IMR-90 (cell line): ENCODE data around the gene MFAP1. TPM values are rescaled to one million over a fixed set of nuclear protein-coding genes. Genes with fewer than 3 reads are reported as not detected.

ENCODE experiments used
- ATAC-seq: fragments of 200-7000 bp; cut with Tn5 transposase; 2 replicates; pipeline ENCODE4 v1.9.1; 2020; ENCODE audit warnings: low read depth, mild to moderate bottlenecking, moderate library complexity
- BruUV-seq: library from RNA; stranded (reverse); fragments of 400-500 nt; replicated peaks from 2 replicates; lab custom pipeline; 2021; lab: Mats Ljungman, UMichigan
- CTCF ChIA-PET: fragments of 300-600 bp; formaldehyde crosslinking; extraction: SDS; loops from one replicate; lab custom pipeline; 2021; ENCODE audit warnings: antibody characterized with exemption; lab: Yijun Ruan, JAX
- POLR2A ChIA-PET: fragments of 300-600 bp; sonication (Branson Sonifier 250); formaldehyde crosslinking; loops from one replicate; lab custom pipeline; 2022; ENCODE audit warnings: antibody characterized with exemption; ENCODE audit not compliant: unreplicated experiment; lab: Charles Lee
- DNase-seq: peaks from one replicate; pipeline ENCODE4 v3.0.0; 2013
- H2AFZ ChIP-seq: replicated peaks from 2 replicates; pipeline ENCODE3; 2013; ENCODE audit warnings: low read length, mild to moderate bottlenecking; ENCODE audit not compliant: poor library complexity
- H2AK5ac ChIP-seq: 2 replicates; pipeline ENCODE4 v1.6.1; 2013; ENCODE audit warnings: low read depth, low read length, inconsistent platforms
- H2AK9ac ChIP-seq: replicated peaks from 2 replicates; pipeline ENCODE3; 2013; ENCODE audit warnings: mild to moderate bottlenecking, low read depth, low read length, moderate library complexity; ENCODE audit not compliant: poor library complexity
- H2BK120ac ChIP-seq: 2 replicates; pipeline ENCODE4 v1.6.1; 2013; ENCODE audit warnings: low read depth, low read length, inconsistent platforms
- H2BK15ac ChIP-seq: 3 replicates; pipeline ENCODE4 v1.6.1; 2013; ENCODE audit warnings: low read depth, low read length, inconsistent platforms
- H2BK20ac ChIP-seq: 2 replicates; pipeline ENCODE4 v1.6.1; 2013; ENCODE audit warnings: low read depth, mild to moderate bottlenecking, inconsistent platforms, low read length, moderate library complexity
- H2BK5ac ChIP-seq: 2 replicates; pipeline ENCODE4 v1.6.1; 2013; ENCODE audit warnings: mild to moderate bottlenecking, low read depth, low read length, inconsistent platforms; ENCODE audit not compliant: poor library complexity, severe bottlenecking
- H3K14ac ChIP-seq: replicated peaks from 2 replicates; pipeline ENCODE4 v1.6.1; 2013; ENCODE audit warnings: low read depth, low read length, inconsistent platforms
- H3K18ac ChIP-seq: 2 replicates; pipeline ENCODE4 v1.6.1; 2013; ENCODE audit warnings: low read depth, low read length, control low read depth
- H3K23ac ChIP-seq: 2 replicates; pipeline ENCODE4 v1.6.1; 2013; ENCODE audit warnings: low read depth, low read length, inconsistent platforms
- H3K27ac ChIP-seq: 2 replicates; pipeline ENCODE4 v1.5.1; 2013; ENCODE audit warnings: mild to moderate bottlenecking, control low read depth, low read length; ENCODE audit not compliant: insufficient read depth
- H3K27me3 ChIP-seq: 2 replicates; pipeline ENCODE4 v1.6.1; 2013; ENCODE audit warnings: low read length; ENCODE audit not compliant: control insufficient read depth, insufficient read depth
- H3K36me3 ChIP-seq: 2 replicates; pipeline ENCODE4 v1.6.1; 2013; ENCODE audit warnings: low read length, mixed read lengths; ENCODE audit not compliant: control insufficient read depth, insufficient read depth
- H3K4ac ChIP-seq: 2 replicates; pipeline ENCODE4 v1.6.1; 2013; ENCODE audit warnings: low read depth, low read length, inconsistent platforms
- H3K4me1 ChIP-seq: 2 replicates; pipeline ENCODE4 v1.6.1; 2013; ENCODE audit warnings: low read length, mixed read lengths; ENCODE audit not compliant: control insufficient read depth, insufficient read depth
- H3K4me2 ChIP-seq: 2 replicates; pipeline ENCODE4 v1.6.1; 2013; ENCODE audit warnings: low read depth, mild to moderate bottlenecking, control low read depth, low read length, moderate library complexity
- H3K4me3 ChIP-seq: 2 replicates; pipeline ENCODE4 v1.5.1; 2013; ENCODE audit warnings: low read depth, mild to moderate bottlenecking, control low read depth, low read length, moderate library complexity; ENCODE audit not compliant: insufficient read depth
- H3K56ac ChIP-seq: 2 replicates; pipeline ENCODE4 v1.6.1; 2013; ENCODE audit warnings: low read length, inconsistent platforms; ENCODE audit not compliant: insufficient read depth; ENCODE audit errors: extremely low read depth
- H3K79me1 ChIP-seq, 2 experiments: 2 replicates each; pipeline ENCODE4 v1.6.1; 2013; ENCODE audit warnings: low read length in 2 of 2, inconsistent platforms in 1 of 2, low read depth in 1 of 2
- H3K9ac ChIP-seq: 2 replicates; pipeline ENCODE4 v1.6.1; 2013; ENCODE audit warnings: low read depth, low read length, control low read depth
- H3K9me1 ChIP-seq: 2 replicates; pipeline ENCODE4 v1.6.1; 2013; ENCODE audit warnings: low read length, inconsistent platforms; ENCODE audit not compliant: insufficient read depth
- H3K9me3 ChIP-seq: 2 replicates; pipeline ENCODE4 v1.6.1; 2013; ENCODE audit warnings: low read length; ENCODE audit not compliant: control insufficient read depth, insufficient read depth
- H4K20me1 ChIP-seq: 2 replicates; pipeline ENCODE4 v1.6.1; 2013; ENCODE audit warnings: low read length, inconsistent platforms; ENCODE audit not compliant: insufficient read depth
- H4K5ac ChIP-seq: 2 replicates; pipeline ENCODE4 v1.6.1; 2013; ENCODE audit warnings: mild to moderate bottlenecking, low read depth, low read length, control low read depth
- H4K8ac ChIP-seq, 2 experiments: 2 replicates each; pipeline ENCODE4 v1.6.1; 2013; ENCODE audit warnings: low read depth in 2 of 2, low read length in 2 of 2, control low read depth in 1 of 2, inconsistent platforms in 1 of 2
- H4K91ac ChIP-seq: 2 replicates; pipeline ENCODE4 v1.6.1; 2013; ENCODE audit warnings: low read depth, low read length, inconsistent platforms; ENCODE audit not compliant: insufficient read depth
- CEBPB ChIP-seq: IDR thresholded peaks from 2 replicates; pipeline ENCODE4 v1.6.1; 2012; ENCODE audit warnings: low read depth, low read length, improper control_type of control experiment
- CHD1 ChIP-seq: IDR thresholded peaks from 2 replicates; pipeline ENCODE4 v1.6.1; 2012; ENCODE audit warnings: low read depth, low read length, improper control_type of control experiment
- CTCF ChIP-seq: conservative IDR thresholded peaks from 2 replicates; pipeline ENCODE4 v1.5.1; 2012; ENCODE audit warnings: mild to moderate bottlenecking, low read depth, low read length, improper control_type of control experiment
- ELK1 ChIP-seq: fragments of 150-350 bp; IDR thresholded peaks from 2 replicates; pipeline ENCODE4 v1.6.1; 2016; ENCODE audit warnings: low read depth, mild to moderate bottlenecking, low read length, moderate library complexity, borderline replicate concordance
- FOS ChIP-seq: fragments of 150-350 bp; IDR thresholded peaks from 2 replicates; pipeline ENCODE4 v1.6.1; 2016; ENCODE audit warnings: low read depth, low read length
- MAZ ChIP-seq: IDR thresholded peaks from 2 replicates; pipeline ENCODE4 v1.6.1; 2012; ENCODE audit warnings: low read depth, mild to moderate bottlenecking, low read length, improper control_type of control experiment, moderate library complexity, borderline replicate concordance
- MXI1 ChIP-seq: IDR thresholded peaks from 2 replicates; pipeline ENCODE4 v1.6.1; 2012; ENCODE audit warnings: low read depth, mild to moderate bottlenecking, low read length, moderate library complexity, borderline replicate concordance
- NFE2L2 ChIP-seq: fragments of 150-350 bp; IDR thresholded peaks from 2 replicates; pipeline ENCODE4 v1.6.1; 2016; ENCODE audit warnings: low read depth, mild to moderate bottlenecking, low read length
- POLR2A ChIP-seq: IDR thresholded peaks from 2 replicates; pipeline ENCODE4 v1.6.1; 2012; ENCODE audit warnings: mild to moderate bottlenecking, low read depth, low read length
- RAD21 ChIP-seq: IDR thresholded peaks from 2 replicates; pipeline ENCODE4 v1.6.1; 2012; ENCODE audit warnings: low read length, improper control_type of control experiment
- RFX5 ChIP-seq: IDR thresholded peaks from 2 replicates; pipeline ENCODE4 v1.8.0; 2012; ENCODE audit warnings: low read depth, mild to moderate bottlenecking, low read length, moderate library complexity
- SMC3 ChIP-seq: fragments of 150-350 bp; IDR thresholded peaks from 2 replicates; pipeline ENCODE4 v1.6.1; 2016; ENCODE audit warnings: low read depth, mild to moderate bottlenecking, antibody characterized with exemption, low read length, moderate library complexity
- USF2 ChIP-seq: fragments of 150-350 bp; IDR thresholded peaks from 2 replicates; pipeline ENCODE4 v1.6.1; 2017; ENCODE audit warnings: mild to moderate bottlenecking, antibody characterized with exemption, low read length, low read depth
- WGBS, 2 experiments: methylation state at CpG; one replicate each; pipeline versions ENCODE4 v1.1.5 to v1.1.7; 2013; ENCODE audit warnings: missing lambda C conversion rate in 2 of 2; ENCODE audit not compliant: insufficient read length in 1 of 2; ENCODE audit errors: extremely low coverage in 2 of 2; 5-methylcytosine and 5-hydroxymethylcytosine counted together
- dilution Hi-C: fragments of 300-500 bp; cut with HindIII; formaldehyde crosslinking; loops from one replicate; pipeline ENCODE4 v1.14.3; 2018; ENCODE audit warnings: low sequenced_read_pairs; ENCODE audit not compliant: unreplicated experiment
- in situ Hi-C: fragments of 300-500 bp; cut with MboI; formaldehyde crosslinking; loops from 3 replicates; pipeline ENCODE4 v1.14.3; 2019; ENCODE audit warnings: low sequenced_read_pairs, inconsistent platforms, mixed read lengths
- intact Hi-C: fragments of 100-400 bp; cut with micrococcal nuclease; formaldehyde crosslinking; loops from 2 replicates; pipeline ENCODE4 v1.10.0; 2022
- polyA plus RNA-seq, 3 experiments: library from polyadenylated mRNA; depleted of rRNA; stranded (reverse); fragments of >200 nt; gene quantifications; 2 replicates each; pipeline ENCODE4 v1.2.3, GENCODE V29; 2012; ENCODE audit warnings: low replicate concordance in 1 of 3
- total RNA-seq: library from RNA; depleted of rRNA; stranded (reverse); fragments of >200 nt; gene quantifications from 2 replicates; pipeline ENCODE4 v1.2.3, GENCODE V29; 2012

MFAP1 gene
- total and polyA plus RNA-seq, 2 of the 4 experiments (the other 2 are of a cell fraction), result 21.6 to 28.5 TPM

- TF ChIP-seq ELK1, result no peak
These were observed 32.3 kb downstream of the MFAP1 start, which contains the start of gene SERF2 (continued) for GRCh38 chr15:43791993-43792760.

- H3K4me2 ChIP-seq, result no peak overlapping the region
- H3K9me1 ChIP-seq, result peaks cover 10% of the 10 kb centered on the region
- H3K79me1 ChIP-seq, result peaks cover 11 to 20% of the 10 kb centered on the region in 2 experiments; a peak in 3 of 4 replicates
- intact Hi-C loops (no loop called here), in situ Hi-C loops (no loop called here), dilution Hi-C loops (no loop called here)
- no TSS peak for BruUV-seq
- no peak overlapping the region for H3K56ac ChIP-seq
- H2BK20ac ChIP-seq, result no peak overlapping the region
- H3K23ac ChIP-seq, result no peak overlapping the region
- POLR2A ChIA-PET, result no interaction called here
- no peak overlapping the region for H4K5ac ChIP-seq
- CTCF ChIA-PET, result interaction anchor here (0.6 to 0.8 kb wide), 2 partner anchors 8 to 12 kb away, joined by 4 to 7 read pairs; partner anchors contain the start of gene ELL3
- peaks cover 15% of the 10 kb centered on the region for H3K36me3 ChIP-seq
- H4K20me1 ChIP-seq, result peaks cover 15% of the 10 kb centered on the region
- no peak overlapping the region for H4K91ac ChIP-seq
- no peak overlapping the region for H3K4ac ChIP-seq
- no peaks in the 10 kb centered on the region for H3K9me3 ChIP-seq
- no peak overlapping the region for H2BK15ac ChIP-seq
- H3K14ac ChIP-seq, result no peak overlapping the region
- H4K8ac ChIP-seq, result no peak overlapping the region
- H3K4me1 ChIP-seq, result peaks cover 9% of the 10 kb centered on the region
- WGBS, 2 experiments, result no CpG with 5 or more reads among the region's 3 CpGs
- no peak overlapping the region for H2BK120ac ChIP-seq
- H3K18ac ChIP-seq, result no peak overlapping the region
- no peak overlapping the region for H2BK5ac ChIP-seq
- H3K27me3 ChIP-seq, result no peaks in the 10 kb centered on the region
- H3K4me3 ChIP-seq, result no peak overlapping the region
- DNase-seq, result no peak
- no peak overlapping the region for H2AK5ac ChIP-seq
- H3K27ac ChIP-seq, result no peak overlapping the region
- H2AFZ ChIP-seq, result no peak overlapping the region
- H3K9ac ChIP-seq, result no peak overlapping the region
- H2AK9ac ChIP-seq, result no peak overlapping the region
- ATAC-seq, result no peak
- no peak for TF ChIP-seq SMC3
- TF ChIP-seq POLR2A, result no peak
- no peak for TF ChIP-seq CHD1
- no peak for TF ChIP-seq CTCF
- TF ChIP-seq MXI1, result no peak
- no peak for TF ChIP-seq NFE2L2
- no peak for TF ChIP-seq USF2
- TF ChIP-seq MAZ, result no peak
- no peak for TF ChIP-seq FOS
- TF ChIP-seq RAD21, result no peak
- TF ChIP-seq CEBPB, result no peak
- TF ChIP-seq RFX5, result no peak
These were observed 35.1 kb downstream of the MFAP1 start for GRCh38 chr15:43789409-43789808.
